Mesodermal cell (in vitro differentiated cells): ENCODE measurements around the gene MORC1.

Experiments
- H3K27ac ChIP-seq: 2 replicates; pipeline ENCODE4 v1.7.0; 2013; ENCODE audit warnings: mild to moderate bottlenecking, low read depth, low read length, moderate library complexity; ENCODE audit not compliant: severe bottlenecking
- H3K36me3 ChIP-seq: 2 replicates; pipeline ENCODE4 v1.7.1; 2013; ENCODE audit warnings: mild to moderate bottlenecking, low read length, moderate library complexity; ENCODE audit not compliant: control insufficient read depth, insufficient read depth
- H3K4me1 ChIP-seq: one replicate; pipeline ENCODE4 v1.7.1; 2013; ENCODE audit warnings: mild to moderate bottlenecking, low read length; ENCODE audit not compliant: insufficient read depth, control insufficient read depth, poor library complexity, severe bottlenecking
- H3K4me3 ChIP-seq: 2 replicates; pipeline ENCODE4 v1.7.0; 2013; ENCODE audit warnings: low read length, control low read depth, mild to moderate bottlenecking; ENCODE audit not compliant: insufficient read depth, poor library complexity, severe bottlenecking; ENCODE audit errors: extremely low read depth
- H3K9me3 ChIP-seq: 2 replicates; pipeline ENCODE4 v1.7.1; 2013; ENCODE audit warnings: mild to moderate bottlenecking, low read length, moderate library complexity; ENCODE audit not compliant: control insufficient read depth
- WGBS, 2 experiments: methylation state at CpG; one replicate each; pipeline ENCODE4 v1.1.5; 2013; ENCODE audit warnings: missing lambda C conversion rate in 2 of 2; ENCODE audit not compliant: insufficient coverage in 2 of 2; 5-methylcytosine and 5-hydroxymethylcytosine counted together

The MORC1 gene

DNA sequence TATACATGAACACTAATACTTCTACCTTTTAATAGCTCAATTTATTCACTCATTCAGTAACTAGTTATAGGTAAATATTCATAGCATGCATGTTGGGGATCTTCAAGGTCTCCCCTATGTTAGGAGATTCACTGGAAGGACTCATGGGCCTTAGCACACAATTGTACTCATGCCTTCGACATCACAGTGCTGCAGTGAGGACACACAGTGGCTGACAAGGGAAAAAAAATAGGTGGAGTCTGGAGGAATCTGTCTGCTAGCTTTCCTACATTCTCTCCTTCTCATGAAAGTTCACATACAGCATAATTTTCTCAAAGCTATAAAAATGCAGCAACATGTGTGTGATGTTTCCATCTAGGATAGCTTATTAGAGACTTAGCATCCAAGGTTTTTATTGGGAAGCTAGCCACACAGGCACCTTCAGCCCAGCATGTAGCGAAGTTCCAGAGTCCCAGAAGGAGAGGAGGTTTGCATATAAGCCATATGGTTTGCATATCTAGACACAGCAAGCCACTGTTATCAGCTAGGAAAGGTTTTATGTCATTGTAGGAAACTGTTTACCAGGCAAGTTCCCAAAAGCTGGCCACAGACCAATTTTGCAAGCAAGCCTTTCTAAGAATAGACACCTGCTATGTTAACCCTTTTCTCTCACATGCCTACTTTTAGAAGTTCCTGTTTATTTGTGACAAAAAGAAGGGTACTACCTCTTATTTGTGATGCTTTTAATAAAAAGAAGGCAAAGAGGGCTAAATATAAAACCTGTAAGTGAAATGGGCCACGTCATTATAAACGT is 46.4 kb downstream of the MORC1 start:
- WGBS, 2 experiments: 82 to 90% methylated on average over 4 of the region's 4 CpGs
- Histone ChIP-seq H3K4me1 (no peaks in the 10 kb centered on the region), H3K27ac (no peak overlapping the region), H3K36me3 (no peaks in the 10 kb centered on the region), H3K9me3 (no peaks in the 10 kb centered on the region), H3K4me3 (no peak overlapping the region)

DNA sequence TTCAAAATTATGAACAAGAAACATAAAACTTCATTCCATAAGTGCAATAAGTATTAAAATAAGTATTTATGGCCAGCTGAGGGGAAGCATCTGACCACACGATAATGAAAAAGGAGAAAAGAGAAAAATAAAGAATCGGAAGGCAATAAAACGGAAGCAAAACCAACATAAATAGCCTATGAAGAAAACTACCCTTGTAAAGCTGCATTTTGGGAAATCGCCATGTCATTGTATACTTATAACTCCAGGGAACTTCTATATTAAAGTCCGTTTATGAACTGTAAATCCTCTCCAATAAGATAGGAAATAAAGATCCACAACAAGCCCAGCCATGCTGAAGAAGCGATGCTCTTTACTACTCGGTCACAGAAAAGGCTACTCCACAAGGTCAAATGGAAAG is 47.7 kb downstream of the MORC1 start:
- Histone ChIP-seq H3K4me1 (no peaks in the 10 kb centered on the region), H3K36me3 (no peaks in the 10 kb centered on the region), H3K4me3 (no peak overlapping the region), H3K9me3 (no peaks in the 10 kb centered on the region), H3K27ac (no peak overlapping the region)
- WGBS, 2 experiments: 90% methylated on average over 2 of the region's 7 CpGs; no CpG with 5 or more reads in 1 of the 2 experiments

DNA sequence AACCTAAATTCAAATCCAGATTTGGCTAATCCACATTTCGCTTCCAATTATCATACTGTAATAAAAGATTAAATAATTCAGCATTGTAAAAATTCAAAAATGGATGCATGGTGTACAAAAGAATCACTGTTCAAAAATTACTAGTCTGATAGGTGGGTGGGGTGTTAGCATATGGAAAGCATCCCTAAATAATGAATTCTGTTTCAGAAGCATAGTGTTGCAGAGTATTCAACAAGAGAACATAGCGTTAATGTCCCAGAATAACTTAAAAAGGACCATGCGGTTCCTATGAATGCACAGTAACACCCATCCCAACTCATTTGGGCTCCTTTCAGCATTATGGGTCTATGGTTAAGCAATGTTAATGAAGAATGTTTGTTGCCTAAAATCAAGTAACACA is 51.1 kb downstream of the MORC1 start:
- no peaks in the 10 kb centered on the region for H3K36me3 ChIP-seq
- H3K4me3 ChIP-seq: no peak overlapping the region
- no CpG with 5 or more reads among the region's 3 CpGs for WGBS, 2 experiments
- no peak overlapping the region for H3K27ac ChIP-seq
- no peaks in the 10 kb centered on the region for H3K4me1 ChIP-seq
- H3K9me3 ChIP-seq: no peaks in the 10 kb centered on the region

DNA sequence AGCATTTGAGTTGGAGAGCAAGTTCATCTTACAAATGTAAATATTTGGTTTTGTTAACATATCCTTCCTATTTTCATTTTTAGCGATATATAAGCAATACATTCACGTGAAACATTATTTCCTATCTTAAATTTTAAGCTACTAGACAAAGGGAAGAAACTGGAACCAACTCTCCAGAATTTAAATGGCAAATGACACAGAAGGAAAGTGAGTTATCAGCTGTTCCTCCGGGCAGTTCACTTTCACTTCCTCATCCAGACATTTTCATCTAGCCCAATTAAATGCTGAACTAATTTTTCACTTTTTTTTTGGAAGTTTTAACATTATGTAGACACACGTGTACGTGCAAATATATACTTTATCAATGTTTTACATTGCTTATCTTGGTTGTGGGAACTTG is 58.7 kb downstream of the MORC1 start:
- Histone ChIP-seq H3K4me1 (no peaks in the 10 kb centered on the region), H3K4me3 (no peak overlapping the region), H3K9me3 (no peaks in the 10 kb centered on the region), H3K36me3 (no peaks in the 10 kb centered on the region), H3K27ac (no peak overlapping the region)
- WGBS, 2 experiments: 100% methylated on average over 1 of the region's 5 CpGs; no CpG with 5 or more reads in 1 of the 2 experiments

DNA sequence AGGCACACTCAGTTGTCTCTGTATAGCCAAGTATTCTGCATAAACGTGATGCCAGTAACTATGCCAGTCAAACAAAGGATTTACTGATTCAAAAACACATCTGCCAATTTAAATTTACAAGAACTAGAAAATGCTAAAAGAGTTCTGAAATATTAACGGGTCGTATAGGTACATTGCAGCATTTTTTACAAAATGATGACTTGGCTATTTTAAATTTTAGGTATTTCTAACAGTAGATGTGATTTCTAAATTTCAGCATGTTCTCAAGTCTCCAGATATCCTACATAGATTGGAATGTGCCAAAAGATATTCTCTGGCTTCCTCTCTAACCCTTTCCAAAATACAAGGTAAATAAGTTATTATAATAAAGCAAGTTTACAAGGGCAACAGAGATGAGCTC is 60.3 kb downstream of the MORC1 start:
- no peaks in the 10 kb centered on the region for H3K4me1 ChIP-seq
- no peaks in the 10 kb centered on the region for H3K36me3 ChIP-seq
- H3K4me3 ChIP-seq: no peak overlapping the region
- H3K9me3 ChIP-seq: no peaks in the 10 kb centered on the region
- no peak overlapping the region for H3K27ac ChIP-seq
- WGBS, 2 experiments: 86 to 95% methylated on average over 1 to 2 of the region's 3 CpGs

DNA sequence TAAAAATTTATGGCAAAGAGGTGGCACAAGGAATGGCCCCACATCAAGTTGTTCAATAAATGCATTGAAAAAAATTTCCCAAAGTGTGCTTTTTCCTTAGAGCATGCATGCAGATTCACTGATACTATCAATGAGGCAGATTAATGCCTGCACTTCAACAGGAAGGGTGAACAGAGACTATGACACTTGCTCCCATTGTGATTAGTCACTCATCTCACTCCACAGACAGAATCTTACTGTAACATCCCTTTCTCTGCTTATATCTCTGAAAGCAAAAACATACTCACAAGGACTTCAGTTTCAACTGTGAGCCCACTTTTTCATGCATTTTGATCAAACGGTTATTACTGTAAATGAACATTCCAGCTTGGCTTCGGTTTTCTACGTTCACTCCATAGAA is 60.9 kb downstream of the MORC1 start:
- no peak overlapping the region for H3K4me3 ChIP-seq
- no peaks in the 10 kb centered on the region for H3K36me3 ChIP-seq
- 67 to 79% methylated on average over 1 to 2 of the region's 3 CpGs for WGBS, 2 experiments
- H3K4me1 ChIP-seq: no peaks in the 10 kb centered on the region
- no peaks in the 10 kb centered on the region for H3K9me3 ChIP-seq
- H3K27ac ChIP-seq: no peak overlapping the region

DNA sequence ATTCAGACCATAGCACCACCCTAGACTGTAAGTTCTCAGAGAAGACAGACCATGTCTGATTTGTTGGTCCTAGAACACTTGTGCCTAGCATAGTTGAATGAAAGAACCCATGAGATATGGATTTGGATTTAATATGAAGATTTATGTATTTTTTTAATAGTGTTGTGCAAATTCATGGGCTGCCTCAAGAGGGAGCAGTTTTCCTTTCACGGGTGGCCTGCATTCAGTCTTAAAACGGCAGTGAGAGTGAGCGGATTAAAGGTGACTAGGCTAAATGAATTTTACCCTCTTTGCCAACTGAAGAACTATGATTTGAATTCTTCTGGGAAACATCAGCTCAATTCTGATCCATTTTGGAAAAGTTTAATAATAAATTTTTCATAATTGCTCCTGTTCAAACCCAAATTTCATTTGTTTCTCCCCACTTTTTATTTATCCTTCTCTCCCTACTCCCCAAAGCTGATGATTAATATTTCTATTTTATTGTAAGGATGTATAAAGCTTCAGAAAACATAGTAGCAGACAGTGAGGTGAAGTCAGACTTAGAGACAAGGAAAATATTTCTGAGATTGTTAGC is 67.3 kb downstream of the MORC1 start:
- 20% methylated on average over 1 of the region's 3 CpGs; no CpG with 5 or more reads in 1 of the 2 experiments for WGBS, 2 experiments
- no peak overlapping the region for H3K4me3 ChIP-seq
- H3K9me3 ChIP-seq: no peaks in the 10 kb centered on the region
- no peak overlapping the region for H3K27ac ChIP-seq
- H3K36me3 ChIP-seq: no peaks in the 10 kb centered on the region
- no peaks in the 10 kb centered on the region for H3K4me1 ChIP-seq

DNA sequence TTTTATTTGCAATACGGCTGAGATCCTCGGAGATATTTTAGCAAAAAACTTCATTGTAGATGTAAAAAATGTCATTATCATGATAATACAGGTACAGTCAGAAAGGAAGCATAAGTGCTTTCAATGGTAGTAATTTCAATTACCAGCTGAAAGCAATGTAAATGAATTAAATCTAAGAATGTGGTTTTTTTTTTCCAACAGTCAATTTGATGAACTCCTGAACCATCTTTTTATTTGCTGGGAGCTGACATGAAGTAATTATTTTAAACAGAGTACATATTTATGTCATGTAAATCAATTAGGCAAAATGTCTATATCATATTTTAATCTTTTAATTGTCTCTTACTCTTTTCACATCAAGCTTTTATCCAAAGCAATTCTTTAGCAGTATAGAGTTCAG is 70.6 kb downstream of the MORC1 start:
- H3K9me3 ChIP-seq: no peaks in the 10 kb centered on the region
- no CpG with 5 or more reads among the region's 2 CpGs for WGBS, 2 experiments
- H3K36me3 ChIP-seq: no peaks in the 10 kb centered on the region
- no peak overlapping the region for H3K4me3 ChIP-seq
- H3K4me1 ChIP-seq: no peaks in the 10 kb centered on the region
- H3K27ac ChIP-seq: no peak overlapping the region

DNA sequence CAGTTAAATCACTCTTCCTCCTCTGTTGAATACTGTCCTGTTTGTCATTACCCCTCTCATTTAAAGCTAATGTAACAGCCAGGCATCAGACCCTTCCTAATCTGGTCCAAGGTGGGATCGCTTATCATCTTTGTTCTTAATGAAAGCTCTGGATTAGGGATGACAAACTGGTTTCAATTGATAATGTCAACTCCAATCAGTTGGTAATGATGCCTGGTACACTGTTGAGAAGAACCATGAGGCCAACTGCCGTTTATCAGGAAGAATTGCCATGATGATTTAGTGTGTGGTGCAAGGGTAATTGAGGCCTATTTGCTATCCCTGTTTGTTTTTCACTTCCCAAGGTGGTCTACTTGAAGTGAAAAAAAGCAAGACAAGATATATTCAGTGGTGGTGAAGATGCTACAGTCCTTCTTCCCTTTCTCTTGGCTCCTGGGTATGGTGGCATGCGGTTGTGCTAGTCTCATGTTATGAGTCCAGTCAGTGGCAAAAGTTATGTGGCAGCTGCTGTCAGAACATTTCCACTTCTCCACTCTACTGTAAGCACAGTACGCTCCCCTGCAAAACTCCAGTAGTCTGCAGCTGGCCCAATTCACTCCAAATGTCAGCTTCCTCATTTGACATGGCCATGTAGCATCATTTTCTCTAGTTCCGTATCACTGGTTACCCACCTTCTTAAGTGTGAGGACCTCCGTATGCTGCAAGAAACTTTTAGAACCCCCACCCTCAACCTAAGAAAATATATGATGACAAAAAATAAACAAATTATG is 72.5 kb downstream of the MORC1 start:
- Histone ChIP-seq H3K27ac (no peak overlapping the region), H3K4me1 (no peaks in the 10 kb centered on the region), H3K4me3 (no peak overlapping the region), H3K9me3 (no peaks in the 10 kb centered on the region), H3K36me3 (no peaks in the 10 kb centered on the region)
- 91 to 93% methylated on average over 3 to 4 of the region's 6 CpGs for WGBS, 2 experiments

DNA sequence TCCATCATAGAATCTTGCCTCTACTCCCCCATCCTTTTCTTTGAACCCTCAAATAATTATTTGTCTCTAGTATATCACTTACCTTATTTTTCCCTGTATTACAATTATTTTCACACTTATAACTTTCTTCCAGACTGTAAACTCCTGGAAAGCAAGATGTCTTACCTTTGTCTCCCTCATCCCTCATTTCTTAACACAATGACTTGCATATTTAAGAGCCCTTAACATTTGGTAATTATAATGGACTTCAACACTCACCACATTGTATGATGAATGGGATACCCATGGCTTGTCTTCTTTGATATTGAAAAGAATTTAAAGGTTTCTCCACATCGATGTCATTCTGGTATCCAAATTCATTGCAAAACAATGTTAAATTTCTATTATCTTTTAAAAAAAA is 82.9 kb downstream of the MORC1 start:
- Histone ChIP-seq H3K27ac (no peak overlapping the region), H3K36me3 (no peaks in the 10 kb centered on the region), H3K9me3 (peaks cover 2% of the 10 kb centered on the region), H3K4me1 (no peaks in the 10 kb centered on the region), H3K4me3 (no peak overlapping the region)
- WGBS, 2 experiments: no CpG with 5 or more reads among the region's 1 CpG
